Testis (tissue), 3 donors: ENCODE results near the gene F2. TPM values are rescaled to one million over a fixed set of nuclear protein-coding genes. Genes with fewer than 3 reads are reported as not detected.

Source experiments
- DNase-seq: peaks from one replicate; pipeline ENCODE4 v3.0.0-alpha.2; 2019
- H3K27ac ChIP-seq, 2 donors: fragments of 200-600 bp; sonication (generic); one replicate each; pipeline ENCODE4 v1.5.1; 2019
- H3K27me3 ChIP-seq: fragments of 200-600 bp; sonication (generic); one replicate; pipeline ENCODE4 v1.5.1; 2019
- H3K36me3 ChIP-seq: fragments of 200-600 bp; sonication (generic); one replicate; pipeline ENCODE4 v1.5.1; 2017; ENCODE audit warnings: low read depth; ENCODE audit errors: missing control alignments
- H3K4me1 ChIP-seq: fragments of 200-600 bp; sonication (generic); one replicate; pipeline ENCODE4 v1.5.1; 2019
- H3K4me3 ChIP-seq, 2 donors: fragments of 200-600 bp; sonication (generic); one replicate each; pipeline ENCODE4 v1.5.1; 2017 to 2019
- H3K9me3 ChIP-seq: fragments of 200-600 bp; sonication (generic); one replicate; pipeline ENCODE4 v1.5.1; 2017
- CTCF ChIP-seq, 3 experiments: fragments of 450-650 bp in 2 of 3; fragments of 200-600 bp in 1 of 3; sonication (generic) in 1 of 3; IDR thresholded peaks; one replicate each; pipeline ENCODE4 v1.5.1; 2016 to 2019; ENCODE audit warnings: antibody characterized with exemption in 3 of 3, mild to moderate bottlenecking in 2 of 3, moderate library complexity in 1 of 3
- POLR2A ChIP-seq: fragments of 450-650 bp; IDR thresholded peaks from one replicate; pipeline ENCODE4 v1.6.1; 2017; ENCODE audit warnings: antibody characterized with exemption, mild to moderate bottlenecking, moderate library complexity
- WGBS, 2 donors: methylation state at CpG; one replicate each; pipeline ENCODE4 v1.1.5; 2018; 5-methylcytosine and 5-hydroxymethylcytosine counted together
- intact Hi-C: fragments of 100-400 bp; cut with DNase I; formaldehyde crosslinking; loops from one replicate; pipeline ENCODE4 v1.15.1; 2023; ENCODE audit warnings: low total_unique reads
- polyA plus RNA-seq: library from polyadenylated mRNA; stranded (reverse); fragments of 350-450 nt; fragmentation: Illumina TruSeq; extraction: RNeasy Lipid Tissue Mini Kit (QIAGEN cat#74804); gene quantifications from one replicate; pipeline ENCODE4 v1.2.3, GENCODE V29; 2014; ENCODE audit warnings: low read depth, low replicate concordance; ENCODE audit not compliant: insufficient read depth
- total RNA-seq, 2 donors: library from RNA; depleted of rRNA; stranded (reverse); fragments of >200 nt; gene quantifications; one replicate each; pipeline ENCODE4 v1.2.3, GENCODE V29; 2016

Gene F2
- total and polyA plus RNA-seq, 3 donors from 2014 or later = 0.47 to 3.6 (median 2.4) TPM

DNA sequence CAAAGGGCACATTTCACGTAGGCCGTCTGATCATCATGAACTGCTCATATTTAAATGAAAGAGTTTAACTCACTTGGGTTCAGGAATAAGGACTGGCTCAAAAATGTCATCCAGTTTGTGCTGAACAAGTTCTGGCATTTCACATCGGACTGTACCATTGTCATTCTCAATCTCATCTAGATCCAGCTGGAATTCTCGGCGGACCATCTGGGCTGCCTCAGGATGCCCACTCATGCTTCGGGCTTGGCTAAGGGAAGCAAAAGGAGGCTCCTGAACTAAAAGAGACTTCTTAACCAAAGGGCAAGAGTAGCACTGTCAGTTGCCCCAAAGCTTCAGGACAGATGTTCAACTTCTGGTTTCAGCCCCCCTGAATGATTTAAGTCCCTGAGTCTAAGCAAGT lies 40.2 kb downstream of the F2 start:
- H3K36me3 ChIP-seq = no peaks in the 10 kb centered on the region
- no peak for DNase-seq
- no peak overlapping the region for H3K4me3 ChIP-seq
- no peaks in the 10 kb centered on the region for H3K4me1 ChIP-seq
- WGBS, 2 donors = 93 to 97% methylated on average over 6 of the region's 6 CpGs
- H3K27me3 ChIP-seq = no peaks in the 10 kb centered on the region
- TF ChIP-seq CTCF (IDR thresholded peaks at IDR 0.05) (no peak), POLR2A (no peak)
- no peak overlapping the region for H3K27ac ChIP-seq
- H3K9me3 ChIP-seq = no peaks in the 10 kb centered on the region
- intact Hi-C loops = no loop called here

DNA sequence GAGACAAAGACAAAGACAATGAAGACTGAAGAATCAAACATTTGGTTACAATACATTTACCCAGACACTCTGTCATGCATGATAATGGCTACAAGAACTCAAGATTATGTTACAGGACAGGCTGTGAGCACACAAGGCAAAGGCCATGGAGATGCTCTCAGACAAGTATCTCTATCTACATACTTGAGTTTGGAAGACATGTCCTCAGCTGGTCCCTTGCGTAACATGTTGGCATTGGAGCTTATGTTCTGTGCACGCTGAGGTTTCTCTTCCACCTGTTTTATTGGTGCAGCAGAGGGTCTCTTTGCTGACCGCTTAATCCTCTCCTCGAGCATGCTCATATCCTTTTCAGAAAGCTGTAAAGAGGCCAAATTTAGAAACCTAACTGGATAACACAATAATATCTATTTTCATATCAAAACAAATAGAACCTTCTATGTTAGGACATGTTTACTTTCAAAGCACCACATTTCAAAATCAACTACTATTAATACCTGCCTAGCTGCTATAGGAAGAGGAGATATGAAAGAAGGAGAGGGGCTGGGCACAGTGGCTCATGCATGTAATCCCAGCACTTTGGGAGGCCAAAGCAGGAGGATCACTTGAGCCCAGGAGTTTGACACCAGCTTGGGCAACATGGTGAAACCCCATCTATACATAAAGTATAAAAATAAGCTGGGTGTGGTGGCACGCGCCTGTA lies 41.6 kb downstream of the F2 start:
- H3K9me3 ChIP-seq = no peaks in the 10 kb centered on the region
- no peak overlapping the region for H3K27ac ChIP-seq
- no peaks in the 10 kb centered on the region for H3K4me1 ChIP-seq
- intact Hi-C loops = no loop called here
- no peaks in the 10 kb centered on the region for H3K27me3 ChIP-seq
- 97 to 98% methylated on average over 6 of the region's 6 CpGs for WGBS, 2 donors
- no peak for TF ChIP-seq POLR2A
- no peak for TF ChIP-seq CTCF (IDR thresholded peaks at IDR 0.05)
- no peaks in the 10 kb centered on the region for H3K36me3 ChIP-seq
- no peak overlapping the region for H3K4me3 ChIP-seq
- DNase-seq = no peak

GRCh38 chr11:46761807-46762206 lies 42.8 kb downstream of the F2 start:
- no peak overlapping the region for H3K27ac ChIP-seq
- 89 to 95% methylated on average over 4 of the region's 4 CpGs for WGBS, 2 donors
- H3K4me3 ChIP-seq = no peak overlapping the region
- no peaks in the 10 kb centered on the region for H3K4me1 ChIP-seq
- H3K36me3 ChIP-seq = no peaks in the 10 kb centered on the region
- intact Hi-C loops = no loop called here
- H3K27me3 ChIP-seq = no peaks in the 10 kb centered on the region
- no peaks in the 10 kb centered on the region for H3K9me3 ChIP-seq
- TF ChIP-seq POLR2A = no peak
- TF ChIP-seq CTCF (IDR thresholded peaks at IDR 0.05) = no peak
- DNase-seq = no peak

DNA sequence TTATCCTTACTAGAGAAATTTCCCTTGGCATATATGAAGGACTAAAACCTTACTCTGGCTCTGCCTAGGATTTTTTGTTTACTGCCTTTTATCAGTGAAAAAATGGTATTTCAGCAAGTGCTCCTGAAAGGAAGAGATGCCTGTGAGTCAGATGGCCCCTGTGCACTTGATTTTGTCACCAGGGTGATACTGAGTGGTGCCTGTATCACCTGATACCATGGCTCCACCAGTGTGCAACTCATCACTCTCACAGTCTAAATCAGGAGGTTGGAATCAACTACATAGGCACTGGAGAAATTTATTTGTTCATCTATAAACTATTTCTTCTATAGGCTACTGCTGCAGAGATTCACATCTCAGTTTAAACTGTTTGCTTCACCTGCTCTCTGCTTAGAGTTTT lies 43.2 kb downstream of the F2 start:
- DNase-seq = no peak
- H3K4me3 ChIP-seq = no peak overlapping the region
- H3K27ac ChIP-seq = no peak overlapping the region
- no peak for TF ChIP-seq CTCF (IDR thresholded peaks at IDR 0.05)
- no peak for TF ChIP-seq POLR2A
- H3K4me1 ChIP-seq = no peaks in the 10 kb centered on the region
- intact Hi-C loops = no loop called here
- no peaks in the 10 kb centered on the region for H3K27me3 ChIP-seq
- no peaks in the 10 kb centered on the region for H3K9me3 ChIP-seq
- H3K36me3 ChIP-seq = no peaks in the 10 kb centered on the region

DNA sequence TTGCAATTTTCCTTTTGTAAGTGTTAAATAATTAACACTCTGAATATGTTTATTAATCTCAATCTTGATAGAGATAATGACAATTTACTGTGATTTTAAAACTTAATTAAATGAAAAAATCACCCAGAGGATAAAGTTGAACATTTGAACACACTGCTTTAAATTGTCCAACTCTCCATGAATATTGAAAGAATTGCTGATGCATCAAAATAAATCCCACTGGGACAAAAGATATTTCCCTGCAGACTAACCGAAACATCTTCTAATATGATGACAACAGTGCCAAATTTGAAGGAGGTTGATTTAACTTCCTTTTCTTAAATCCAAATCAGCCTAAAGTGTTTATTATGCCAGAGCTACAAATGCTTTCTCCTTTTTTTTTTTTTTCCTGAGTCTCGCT lies 47.6 kb downstream of the F2 start:
- no peak for DNase-seq
- WGBS, 2 donors = 92 to 98% methylated on average over 2 of the region's 2 CpGs
- no peaks in the 10 kb centered on the region for H3K27me3 ChIP-seq
- H3K4me1 ChIP-seq = no peaks in the 10 kb centered on the region
- no peak overlapping the region for H3K4me3 ChIP-seq
- H3K27ac ChIP-seq = no peak overlapping the region
- TF ChIP-seq POLR2A = no peak
- no peak for TF ChIP-seq CTCF (IDR thresholded peaks at IDR 0.05)
- no peaks in the 10 kb centered on the region for H3K36me3 ChIP-seq
- H3K9me3 ChIP-seq = no peaks in the 10 kb centered on the region
- intact Hi-C loops = no loop called here
